PC-9 (cell line): ENCODE results near the gene SRC. TPM values are rescaled to one million over a fixed set of nuclear protein-coding genes. Genes with fewer than 3 reads are reported as not detected.

Experiments used
- BruUV-seq: library from RNA; stranded (reverse); fragments of 400-500 nt; replicated peaks from 2 replicates; lab custom pipeline; 2021; lab: Mats Ljungman, UMichigan
- CTCF ChIA-PET: fragments of 300-600 bp; sonication (Branson Sonifier 250); formaldehyde crosslinking; loops from one replicate; lab custom pipeline; 2022; ENCODE audit warnings: antibody characterized with exemption; lab: Charles Lee
- POLR2A ChIA-PET: fragments of 300-600 bp; sonication (Branson Sonifier 250); formaldehyde crosslinking; loops from one replicate; lab custom pipeline; 2022; ENCODE audit warnings: antibody characterized with exemption; ENCODE audit not compliant: unreplicated experiment; lab: Charles Lee
- DNase-seq, 2 experiments: peaks; one replicate each; pipeline versions ENCODE4 v3.0.0 to v3.0.0-alpha.2; 2015 to 2022; ENCODE audit warnings: mixed read lengths in 1 of 2
- H2AFZ ChIP-seq: fragments of 200-600 bp; sonication (generic); 2 replicates; pipeline ENCODE4 v1.8.1; 2017; ENCODE audit warnings: antibody characterized with exemption
- H3F3A ChIP-seq: fragments of 200-600 bp; sonication (generic); 2 replicates; pipeline ENCODE4 v1.8.1; 2017; ENCODE audit warnings: antibody characterized with exemption, mild to moderate bottlenecking, low read depth; ENCODE audit not compliant: insufficient read depth
- H3K27ac ChIP-seq: fragments of 200-600 bp; sonication (generic); 2 replicates; pipeline ENCODE4 v1.6.1; 2016; ENCODE audit warnings: mixed run types
- H3K27me3 ChIP-seq: fragments of 200-600 bp; sonication (generic); 2 replicates; pipeline ENCODE4 v1.6.1; 2016; ENCODE audit warnings: low read depth, mixed run types; ENCODE audit not compliant: insufficient read depth
- H3K36me3 ChIP-seq: fragments of 200-600 bp; sonication (generic); 2 replicates; pipeline ENCODE4 v1.6.1; 2016; ENCODE audit warnings: low read depth, mixed run types
- H3K4me1 ChIP-seq: fragments of 200-600 bp; sonication (generic); replicated peaks from 2 replicates; pipeline ENCODE4 v1.6.1; 2016; ENCODE audit warnings: mixed run types; ENCODE audit not compliant: insufficient read depth
- H3K4me2 ChIP-seq: fragments of 200-600 bp; sonication (generic); 2 replicates; pipeline ENCODE4 v1.6.1; 2017; ENCODE audit warnings: mixed run types
- H3K4me3 ChIP-seq: fragments of 200-600 bp; sonication (generic); 2 replicates; pipeline ENCODE4 v1.6.1; 2016; ENCODE audit warnings: mixed run types
- H3K79me2 ChIP-seq: fragments of 200-600 bp; sonication (generic); 2 replicates; pipeline ENCODE4 v1.6.1; 2017; ENCODE audit warnings: low read depth, mixed run types
- H3K9me2 ChIP-seq: fragments of 200-600 bp; sonication (generic); 2 replicates; pipeline ENCODE4 v1.8.1; 2017; ENCODE audit warnings: mild to moderate bottlenecking; ENCODE audit not compliant: insufficient read depth
- H3K9me3 ChIP-seq: fragments of 200-600 bp; sonication (generic); 2 replicates; pipeline ENCODE4 v1.8.1; 2016; ENCODE audit warnings: low read depth; ENCODE audit not compliant: insufficient read depth
- H4K20me1 ChIP-seq: fragments of 200-600 bp; sonication (generic); 2 replicates; pipeline ENCODE4 v1.8.1; 2017; ENCODE audit not compliant: insufficient read depth
- CTCF ChIP-seq: fragments of 200-600 bp; sonication (generic); conservative IDR thresholded peaks from 2 replicates; pipeline ENCODE4 v1.6.1; 2017; ENCODE audit warnings: mixed run types, antibody characterized with exemption, mild to moderate bottlenecking, moderate library complexity
- EZH2 ChIP-seq: fragments of 200-600 bp; sonication (generic); IDR thresholded peaks from 2 replicates; pipeline ENCODE4 v1.8.0; 2017; ENCODE audit warnings: antibody characterized with exemption, low read depth
- intact Hi-C: fragments of 100-400 bp; cut with micrococcal nuclease; formaldehyde crosslinking; loops from one replicate; pipeline ENCODE4 v1.10.0; 2022; ENCODE audit not compliant: unreplicated experiment
- total RNA-seq: library from RNA; stranded (reverse); gene quantifications from 2 replicates; pipeline ENCODE4 v1.2.3, GENCODE V29; 2021

Gene SRC
- total RNA-seq, 1 experiment from 2014 or later, result 58.4 TPM

GRCh38 chr20:37453836-37454235 lies 107.9 kb downstream of the SRC start:
- DNase-seq, result no peak
- Histone ChIP-seq H3K9me3 (0 out of 2 replicates have a peak, but pooled peaks cover 10% of the 10 kb centered on the region), H2AFZ (no peak overlapping the region), H3K79me2 (no peaks in the 10 kb centered on the region), H3K36me3 (no peaks in the 10 kb centered on the region), H3K4me1 (no peaks in the 10 kb centered on the region), H3K27me3 (peaks cover 93% of the 10 kb centered on the region), H3K27ac (no peak overlapping the region), H3K4me2 (no peak overlapping the region), H3K4me3 (no peak overlapping the region), H3K9me2 (no peaks in the 10 kb centered on the region), H3F3A (no peaks in the 10 kb centered on the region), H4K20me1 (no peaks in the 10 kb centered on the region)
- intact Hi-C loops, result no loop called here
- ChIA-PET POLR2A (no interaction called here), CTCF (no interaction called here)
- no TSS peak for BruUV-seq
- TF ChIP-seq CTCF (no peak), EZH2 (no peak)

- no TSS peak for BruUV-seq
- ChIA-PET CTCF (no interaction called here), POLR2A (no interaction called here)
- Histone ChIP-seq H3K27ac (no peak overlapping the region), H3K4me3 (no peak overlapping the region), H3K9me2 (no peaks in the 10 kb centered on the region), H3K36me3 (no peaks in the 10 kb centered on the region), H3F3A (no peaks in the 10 kb centered on the region), H2AFZ (no peak overlapping the region), H3K9me3 (0 out of 2 replicates have a peak, but pooled peaks cover 10% of the 10 kb centered on the region), H3K4me1 (no peaks in the 10 kb centered on the region), H3K27me3 (peaks cover 93% of the 10 kb centered on the region), H3K79me2 (no peaks in the 10 kb centered on the region), H4K20me1 (no peaks in the 10 kb centered on the region), H3K4me2 (no peak overlapping the region)
- no peak for TF ChIP-seq EZH2
- no peak for TF ChIP-seq CTCF
- DNase-seq, result no peak
- intact Hi-C loops, result no loop called here
Measured at GRCh38 chr20:37454636-37455385, 108.9 kb downstream of the SRC start.

Other genes with a start within 250 kb of the SRC start
- gene RPN2, start 166.8 kb upstream of the SRC start, total RNA-seq, result 164 and 185 TPM in 2 replicates
- gene MROH8, start 166.6 kb upstream of the SRC start, total RNA-seq, result 3.3 TPM in 2 replicates
- not detected in 2 replicates for gene GHRH, start 84.3 kb upstream of the SRC start, total RNA-seq
- gene MANBAL, start 56.5 kb upstream of the SRC start, total RNA-seq, result 44.6 and 65.7 TPM in 2 replicates
- gene NNAT, start 175.1 kb downstream of the SRC start, total RNA-seq, result not detected in 2 replicates
- 99.9 and 109 TPM in 2 replicates for gene BLCAP, start 181.7 kb downstream of the SRC start, total RNA-seq